ENCODE results near the gene SUSD4.

Gene SUSD4

GRCh38 chr1:223329252-223329651 is 34.7 kb downstream of the SUSD4 start:
- no peak for FAIRE-seq

- FAIRE-seq: no peak
These were observed 35.4 kb downstream of the SUSD4 start for GRCh38 chr1:223328566-223328965.

- no peak for FAIRE-seq
These were observed 37.2 kb downstream of the SUSD4 start for GRCh38 chr1:223326776-223327175.

- FAIRE-seq: no peak
These were observed 40.2 kb downstream of the SUSD4 start for GRCh38 chr1:223323491-223324484.

- FAIRE-seq: no peak
These were observed 41.1 kb downstream of the SUSD4 start for GRCh38 chr1:223322868-223323267.

GRCh38 chr1:223320959-223321358 is 43.0 kb downstream of the SUSD4 start:
- no peak for FAIRE-seq

GRCh38 chr1:223319905-223320580 is 43.9 kb downstream of the SUSD4 start:
- no peak for FAIRE-seq

GRCh38 chr1:223319398-223319797 is 44.6 kb downstream of the SUSD4 start:
- no peak for FAIRE-seq

GRCh38 chr1:223316082-223316481 is 47.9 kb downstream of the SUSD4 start:
- FAIRE-seq: no peak

GRCh38 chr1:223315665-223316064 is 48.3 kb downstream of the SUSD4 start:
- FAIRE-seq: no peak

- FAIRE-seq: no peak
These were observed 50.6 kb downstream of the SUSD4 start for GRCh38 chr1:223313415-223313754.

GRCh38 chr1:223312705-223313414 is 51.1 kb downstream of the SUSD4 start:
- no peak for FAIRE-seq

GRCh38 chr1:223312273-223312672 is 51.7 kb downstream of the SUSD4 start:
- no peak for FAIRE-seq

GRCh38 chr1:223311826-223312225 is 52.1 kb downstream of the SUSD4 start:
- FAIRE-seq: no peak

- no peak for FAIRE-seq
These were observed 55.8 kb downstream of the SUSD4 start for GRCh38 chr1:223308136-223308535.

- no peak for FAIRE-seq
These were observed 56.4 kb downstream of the SUSD4 start for GRCh38 chr1:223307544-223307943.

GRCh38 chr1:223304931-223305330 is 59.0 kb downstream of the SUSD4 start:
- FAIRE-seq: no peak

- FAIRE-seq: no peak
These were observed 62.6 kb downstream of the SUSD4 start for GRCh38 chr1:223301371-223301770.

- FAIRE-seq: no peak
These were observed 64.4 kb downstream of the SUSD4 start for GRCh38 chr1:223299553-223299952.

- FAIRE-seq: no peak
These were observed 65.3 kb downstream of the SUSD4 start for GRCh38 chr1:223298701-223299100.

GRCh38 chr1:223297800-223298199 is 66.2 kb downstream of the SUSD4 start:
- FAIRE-seq: no peak

- no peak for FAIRE-seq
These were observed 72.2 kb downstream of the SUSD4 start for GRCh38 chr1:223291796-223292195.

GRCh38 chr1:223290397-223290796 is 73.6 kb downstream of the SUSD4 start:
- no peak for FAIRE-seq

GRCh38 chr1:223289621-223290020 is 74.4 kb downstream of the SUSD4 start:
- FAIRE-seq: no peak

All from A204.1 (cell line).